H1 (cell line): ENCODE measurements around the gene PLP2.
A peak's percentile ranks its signal among the peaks of the same experiment; 100 is the strongest.

Experiments
- EP300 ChIP-seq, 2 experiments: IDR thresholded peaks; 1 replicate in 1 of 2; 2 replicates in 1 of 2; pipeline ENCODE4 v1.6.1; 2011 to 2012; ENCODE audit warnings: low read depth in 2 of 2, low read length in 2 of 2, mild to moderate bottlenecking in 2 of 2, borderline replicate concordance in 1 of 2, inconsistent platforms in 1 of 2, moderate library complexity in 1 of 2
- JUND ChIP-seq: IDR thresholded peaks from 2 replicates; pipeline ENCODE4 v1.6.1; 2011; ENCODE audit warnings: mild to moderate bottlenecking, improper control_type of control experiment, low read length
- KDM4A ChIP-seq: IDR thresholded peaks from one replicate; pipeline ENCODE4 v1.7.1; 2012; ENCODE audit warnings: low read depth, mild to moderate bottlenecking, moderate library complexity, low read length, inconsistent platforms; ENCODE audit not compliant: severe bottlenecking
- MAFK ChIP-seq: IDR thresholded peaks from 2 replicates; pipeline ENCODE4 v1.6.1; 2012; ENCODE audit warnings: low read depth, mild to moderate bottlenecking, improper control_type of control experiment, low read length
- POLR2A ChIP-seq, 2 experiments: IDR thresholded peaks; 1 replicate in 1 of 2; 2 replicates in 1 of 2; pipeline ENCODE4 v1.6.1; 2011; ENCODE audit warnings: low read depth in 2 of 2, low read length in 2 of 2, mild to moderate bottlenecking in 2 of 2; ENCODE audit errors: control extremely low read depth in 1 of 2
- POLR2AphosphoS5 ChIP-seq: IDR thresholded peaks from 2 replicates; pipeline ENCODE4 v1.6.1; 2011; ENCODE audit warnings: low read depth, low read length
- RFX5 ChIP-seq: IDR thresholded peaks from 2 replicates; pipeline ENCODE4 v1.6.1; 2011; ENCODE audit warnings: low read depth, low read length, improper control_type of control experiment, borderline replicate concordance
- RXRA ChIP-seq: IDR thresholded peaks from 2 replicates; pipeline ENCODE4 v1.6.1; 2011; ENCODE audit warnings: low read depth, mild to moderate bottlenecking, low read length, moderate library complexity; ENCODE audit not compliant: insufficient read depth
- SIN3A ChIP-seq, 2 experiments: IDR thresholded peaks in 1 of 2; conservative IDR thresholded peaks in 1 of 2; 2 replicates each; pipeline ENCODE4 v1.6.1; 2011 to 2012; ENCODE audit warnings: low read length in 2 of 2, improper control_type of control experiment in 1 of 2, low read depth in 1 of 2, mild to moderate bottlenecking in 1 of 2
- SP1 ChIP-seq: IDR thresholded peaks from 2 replicates; pipeline ENCODE4 v1.6.1; 2011; ENCODE audit warnings: low read depth, low read length
- SP4 ChIP-seq: IDR thresholded peaks from 2 replicates; pipeline ENCODE4 v1.6.1; 2012; ENCODE audit warnings: low read length, inconsistent platforms
- TAF1 ChIP-seq: IDR thresholded peaks from 2 replicates; pipeline ENCODE4 v1.6.1; 2011; ENCODE audit warnings: mild to moderate bottlenecking, low read depth, low read length
- YY1 ChIP-seq: IDR thresholded peaks from 2 replicates; pipeline ENCODE4 v1.6.1; 2011; ENCODE audit warnings: low read depth, mild to moderate bottlenecking, low read length
- TF ChIP-seq, protein P1 (sequence below), 3 experiments: IDR thresholded peaks; 1 replicate in 2 of 3; 2 replicates in 1 of 3; pipeline versions ENCODE4 v1.5.1 to v1.6.1; 2011; ENCODE audit warnings: low read length in 3 of 3, mild to moderate bottlenecking in 3 of 3, inconsistent platforms in 2 of 3, low read depth in 1 of 3, moderate library complexity in 1 of 3; ENCODE audit not compliant: insufficient read depth in 1 of 3; ENCODE audit errors: control extremely low read depth in 1 of 3

- TF ChIP-seq SP4 (no peak), YY1 (no peak), POLR2AphosphoS5 (no peak), SP1 (no peak), TAF1 (no peak), SIN3A (conservative IDR thresholded peaks at IDR 0.05 in 1 of 2, IDR thresholded peaks at IDR 0.05 in 1 of 2; ENCODE audit: low read depth in 1 of 2, low read length in 2 of 2) (no peak), RXRA (no peak), EP300 (IDR thresholded peaks at IDR 0.05; ENCODE audit: borderline replicate concordance in 1 of 2, low read depth in 2 of 2, low read length in 2 of 2) (no peak), KDM4A (no peak), JUND (no peak), MAFK (no peak), RFX5 (no peak), POLR2A (IDR thresholded peaks at IDR 0.05; ENCODE audit: control extremely low read depth in 1 of 2, low read depth in 2 of 2, low read length in 2 of 2) (no peak)
- TF ChIP-seq, protein P1, sequence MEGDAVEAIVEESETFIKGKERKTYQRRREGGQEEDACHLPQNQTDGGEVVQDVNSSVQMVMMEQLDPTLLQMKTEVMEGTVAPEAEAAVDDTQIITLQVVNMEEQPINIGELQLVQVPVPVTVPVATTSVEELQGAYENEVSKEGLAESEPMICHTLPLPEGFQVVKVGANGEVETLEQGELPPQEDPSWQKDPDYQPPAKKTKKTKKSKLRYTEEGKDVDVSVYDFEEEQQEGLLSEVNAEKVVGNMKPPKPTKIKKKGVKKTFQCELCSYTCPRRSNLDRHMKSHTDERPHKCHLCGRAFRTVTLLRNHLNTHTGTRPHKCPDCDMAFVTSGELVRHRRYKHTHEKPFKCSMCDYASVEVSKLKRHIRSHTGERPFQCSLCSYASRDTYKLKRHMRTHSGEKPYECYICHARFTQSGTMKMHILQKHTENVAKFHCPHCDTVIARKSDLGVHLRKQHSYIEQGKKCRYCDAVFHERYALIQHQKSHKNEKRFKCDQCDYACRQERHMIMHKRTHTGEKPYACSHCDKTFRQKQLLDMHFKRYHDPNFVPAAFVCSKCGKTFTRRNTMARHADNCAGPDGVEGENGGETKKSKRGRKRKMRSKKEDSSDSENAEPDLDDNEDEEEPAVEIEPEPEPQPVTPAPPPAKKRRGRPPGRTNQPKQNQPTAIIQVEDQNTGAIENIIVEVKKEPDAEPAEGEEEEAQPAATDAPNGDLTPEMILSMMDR (IDR thresholded peaks at IDR 0.05; ENCODE audit: control extremely low read depth in 1 of 3, insufficient read depth in 1 of 3, low read depth in 1 of 3, low read length in 3 of 3): peak in 2 of 3 experiments; percentile 6 to 7; a peak in 2 of 4 replicates
These were observed 5.7 kb downstream of the PLP2 start for GRCh38 chrX:49177338-49177833.
